Osteocyte (in vitro differentiated cells): ENCODE data around the gene ZNF644. TPM values are rescaled to one million over a fixed set of nuclear protein-coding genes. Genes with fewer than 3 reads are reported as not detected.

Experiments
- DNase-seq: peaks from one replicate; pipeline ENCODE4 v3.0.0; 2021; ENCODE audit warnings: mixed read lengths; ENCODE audit not compliant: unreplicated experiment; ENCODE audit errors: extremely low spot score
- H3K27ac Mint-ChIP-seq: one replicate; pipeline ENCODE4 v1.8.0; 2021; ENCODE audit warnings: mild to moderate bottlenecking, mixed read lengths; ENCODE audit not compliant: unreplicated experiment
- H3K27me3 Mint-ChIP-seq: one replicate; pipeline ENCODE4 v1.8.0; 2021; ENCODE audit warnings: mixed read lengths; ENCODE audit not compliant: unreplicated experiment
- H3K36me3 Mint-ChIP-seq: one replicate; pipeline ENCODE4 v1.8.0; 2021; ENCODE audit warnings: mixed read lengths; ENCODE audit not compliant: unreplicated experiment
- H3K4me1 Mint-ChIP-seq: one replicate; pipeline ENCODE4 v1.8.0; 2021; ENCODE audit warnings: mixed read lengths; ENCODE audit not compliant: unreplicated experiment
- H3K4me3 Mint-ChIP-seq: one replicate; pipeline ENCODE4 v1.8.0; 2021; ENCODE audit warnings: mild to moderate bottlenecking, moderate library complexity, mixed read lengths; ENCODE audit not compliant: unreplicated experiment
- H3K9me3 Mint-ChIP-seq: one replicate; pipeline ENCODE4 v1.8.0; 2021; ENCODE audit warnings: mixed read lengths; ENCODE audit not compliant: unreplicated experiment
- CTCF ChIP-seq: fragments of 200-600 bp; sonication (generic); IDR thresholded peaks from 2 replicates; pipeline ENCODE4 v1.5.0; 2021; ENCODE audit warnings: antibody characterized with exemption, mild to moderate bottlenecking, moderate library complexity
- total RNA-seq: library from RNA; stranded (reverse); gene quantifications from 2 replicates; pipeline ENCODE4 v1.2.1, GENCODE V29; 2021

The ZNF644 gene
- total RNA-seq, 1 donor from 2014 or later = 57.4 TPM

- Mint-ChIP-seq H3K27me3 (no peaks in the 10 kb centered on the region), H3K4me1 (no peaks in the 10 kb centered on the region), H3K36me3 (peaks cover 4% of the 10 kb centered on the region), H3K4me3 (no peak overlapping the region), H3K27ac (no peak overlapping the region), H3K9me3 (peaks cover 40% of the 10 kb centered on the region)
- no peak for DNase-seq
- no peak for TF ChIP-seq CTCF
These were observed 139.6 kb downstream of the ZNF644 start for GRCh38 chr1:90882221-90882620.

GRCh38 chr1:90881034-90881433 lies 140.8 kb downstream of the ZNF644 start:
- Mint-ChIP-seq H3K27me3 (no peaks in the 10 kb centered on the region), H3K9me3 (peaks cover 43% of the 10 kb centered on the region)

GRCh38 chr1:90879281-90879680 lies 142.6 kb downstream of the ZNF644 start:
- DNase-seq = no peak
- TF ChIP-seq CTCF = no peak
- no peaks in the 10 kb centered on the region for H3K4me1 Mint-ChIP-seq
- no peak overlapping the region for H3K4me3 Mint-ChIP-seq
- peaks cover 43% of the 10 kb centered on the region for H3K9me3 Mint-ChIP-seq
- H3K27me3 Mint-ChIP-seq = no peaks in the 10 kb centered on the region
- peaks cover 4% of the 10 kb centered on the region for H3K36me3 Mint-ChIP-seq
- H3K27ac Mint-ChIP-seq = no peak overlapping the region

More at GRCh38 chr1:90881034-90881433, 140.8 kb downstream of the ZNF644 start:
- H3K27ac Mint-ChIP-seq = no peak overlapping the region
- peaks cover 4% of the 10 kb centered on the region for H3K36me3 Mint-ChIP-seq
- TF ChIP-seq CTCF = no peak
- no peaks in the 10 kb centered on the region for H3K4me1 Mint-ChIP-seq
- no peak for DNase-seq
- no peak overlapping the region for H3K4me3 Mint-ChIP-seq

GRCh38 chr1:90876101-90876500 lies 145.7 kb downstream of the ZNF644 start:
- no peak overlapping the region for H3K4me3 Mint-ChIP-seq
- no peak overlapping the region for H3K27ac Mint-ChIP-seq
- no peaks in the 10 kb centered on the region for H3K27me3 Mint-ChIP-seq
- TF ChIP-seq CTCF = no peak
- no peaks in the 10 kb centered on the region for H3K4me1 Mint-ChIP-seq
- H3K9me3 Mint-ChIP-seq = peaks cover 32% of the 10 kb centered on the region
- no peak for DNase-seq
- H3K36me3 Mint-ChIP-seq = peaks cover 4% of the 10 kb centered on the region
